GM18870 (cell line): Measurements from ENCODE around the gene NMRK2.
"Not testable (repeated sequence)": the region's sequence is repeated elsewhere in the genome, so short reads cannot be mapped to it uniquely, and the experiment has no call there.

Experiments
- ATAC-seq: cut with Tn5 transposase; IDR thresholded peaks from one replicate; pipeline ENCODE4 v1.9.1; 2021; ENCODE audit warnings: moderate library complexity; ENCODE audit not compliant: unreplicated experiment

NMRK2 gene

DNA sequence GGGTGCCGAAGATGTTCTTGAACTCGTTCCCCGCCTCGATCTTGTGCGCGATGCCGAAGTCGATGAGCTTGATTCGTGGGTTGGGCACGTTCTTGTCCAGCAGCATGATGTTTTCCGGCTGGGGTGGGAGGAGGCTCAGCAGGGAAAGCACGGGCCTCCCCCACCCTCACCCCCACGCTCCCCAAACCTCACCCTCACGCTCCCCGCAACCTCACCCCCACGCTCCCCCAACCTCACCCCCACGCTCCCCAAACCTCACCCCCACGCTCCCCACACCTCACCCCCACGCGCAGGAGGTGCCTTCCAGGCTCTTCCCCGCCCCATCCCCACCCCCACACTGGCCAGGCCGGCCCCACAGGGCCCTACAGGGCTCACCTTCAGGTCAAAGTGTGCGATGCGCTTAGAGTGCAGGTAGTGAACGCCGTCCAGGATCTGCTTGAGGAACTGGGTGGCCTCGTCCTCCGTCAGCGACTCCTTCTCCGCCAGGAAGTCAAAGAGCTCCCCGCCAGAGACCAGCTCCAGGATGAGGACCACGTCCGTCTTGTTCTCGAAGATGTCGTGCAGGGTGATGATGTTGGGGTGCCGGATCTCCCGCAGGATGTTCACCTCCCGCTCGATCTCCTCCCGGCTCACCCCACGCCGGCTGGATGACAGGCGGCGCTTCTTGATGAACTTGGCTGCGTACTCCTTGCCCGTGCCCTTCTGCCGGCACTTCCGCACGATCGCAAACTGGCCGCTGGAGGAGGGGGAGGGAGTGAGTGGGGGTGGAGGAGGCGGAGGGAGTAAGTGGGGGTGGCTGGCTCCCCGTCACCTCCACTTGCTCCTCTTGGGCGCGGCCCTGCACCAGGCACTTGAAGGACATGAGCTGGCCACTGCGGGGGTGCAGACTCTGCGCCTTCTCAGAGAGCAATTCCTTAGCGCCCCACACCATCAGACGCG lies 31.7 kb downstream of the NMRK2 start:
- ATAC-seq, result no peak

DNA sequence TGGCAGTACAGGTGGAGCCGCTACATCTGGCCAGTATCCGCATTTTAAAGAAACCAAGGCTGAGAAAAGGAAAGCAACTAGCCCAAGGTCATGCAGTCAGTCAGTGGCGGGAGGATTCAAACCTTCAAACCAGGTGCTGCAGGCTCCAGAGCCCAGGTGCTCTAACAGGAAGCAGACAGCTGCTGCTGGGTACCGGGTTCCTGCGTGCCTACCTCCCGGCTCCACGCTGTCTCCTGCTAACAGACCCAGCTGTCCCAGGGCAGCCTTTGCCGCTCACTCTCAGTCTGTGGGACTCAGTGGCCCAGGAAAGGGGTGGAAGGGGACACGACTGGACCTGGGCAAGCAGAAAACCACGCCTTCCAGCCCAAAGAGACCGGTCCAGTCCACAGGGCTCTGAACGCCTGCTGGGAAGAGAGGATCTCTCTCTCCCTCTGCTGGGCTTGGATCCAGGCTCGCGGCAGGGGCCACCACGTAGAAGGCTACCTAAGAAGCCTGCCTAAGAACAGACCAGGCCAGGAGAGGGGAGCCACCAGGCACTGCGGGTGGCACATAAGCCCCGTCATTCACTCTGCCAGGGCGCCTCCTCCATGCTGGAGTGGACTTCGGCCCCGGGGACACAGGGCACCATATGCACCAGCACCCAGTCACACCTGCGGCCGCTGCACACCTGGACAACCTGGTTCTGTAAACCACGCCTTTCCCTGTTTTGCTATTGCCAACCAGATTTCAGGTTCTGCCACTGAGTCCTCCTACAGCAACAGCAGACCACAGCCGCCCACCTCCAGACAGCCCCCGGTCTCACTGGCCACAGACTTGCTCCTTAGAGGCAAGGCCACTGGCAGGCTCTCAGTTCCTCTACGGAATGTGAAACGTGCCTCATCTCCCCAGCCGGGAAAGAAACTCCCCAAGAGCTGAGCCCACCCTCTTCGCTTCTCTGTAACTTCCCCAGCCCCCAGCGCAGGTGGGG lies 33.5 kb downstream of the NMRK2 start:
- no peak for ATAC-seq

DNA sequence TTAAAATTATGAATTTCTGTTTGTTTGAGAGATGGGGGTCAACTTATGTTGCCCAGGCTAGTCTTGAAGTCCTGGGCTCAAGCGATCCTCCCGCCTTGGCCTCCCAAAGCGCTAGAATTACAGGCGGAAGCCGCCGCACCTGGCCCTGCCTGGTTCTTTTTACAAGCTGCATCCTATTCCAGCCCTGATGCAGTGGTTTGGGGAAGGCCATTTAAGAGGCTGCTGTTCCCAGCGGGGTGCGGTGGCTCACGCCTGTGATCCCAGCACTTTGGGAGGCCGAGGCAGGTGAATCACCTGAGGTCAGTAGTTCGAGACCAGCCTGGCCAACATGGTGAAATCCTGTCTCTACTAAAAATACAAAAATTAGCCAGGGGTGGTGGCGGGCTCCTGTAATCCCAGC lies 35.1 kb downstream of the NMRK2 start:
- not testable (repeated sequence) for ATAC-seq

DNA sequence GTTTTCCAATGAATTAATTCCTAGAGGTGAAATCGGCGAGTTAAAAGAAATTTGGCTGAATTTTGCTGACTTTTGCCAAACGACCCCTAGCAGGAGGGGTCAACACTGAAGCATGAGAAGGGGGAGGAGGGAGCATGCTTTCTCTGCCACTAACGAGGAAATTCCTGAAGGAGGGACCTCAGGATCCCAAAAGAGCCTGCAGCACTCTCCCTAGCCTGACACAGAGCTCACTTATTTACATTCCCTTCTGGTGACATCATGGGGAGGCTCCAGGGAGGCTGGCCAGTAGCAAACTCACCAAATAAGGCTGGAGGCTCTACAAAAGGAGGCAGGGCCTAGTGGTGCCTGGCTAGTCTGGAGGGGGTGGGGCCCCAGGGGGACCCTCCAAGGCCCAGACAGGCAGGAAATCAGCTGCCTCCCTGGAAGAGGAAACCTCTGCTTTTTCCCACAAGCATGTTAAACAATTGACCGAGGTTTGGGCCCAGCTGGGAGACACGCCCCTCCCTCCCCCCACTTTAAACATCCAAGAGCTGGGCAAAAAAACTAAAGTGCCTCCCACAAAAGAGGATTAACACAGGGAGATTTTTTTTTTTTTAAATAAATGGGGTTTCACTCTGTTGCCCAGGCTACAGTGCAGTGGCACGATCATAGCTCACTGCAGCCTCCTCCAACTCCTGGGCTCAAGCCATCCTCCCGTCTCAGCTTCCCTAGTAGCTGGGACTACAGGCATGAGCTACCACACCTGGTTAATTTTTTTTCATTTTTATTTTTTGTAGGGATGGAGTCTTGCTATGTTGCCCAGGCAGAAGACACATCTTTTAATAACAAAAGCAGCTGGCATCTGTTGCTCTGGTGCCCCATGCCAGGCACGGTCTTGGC lies 35.9 kb downstream of the NMRK2 start:
- no peak for ATAC-seq

DNA sequence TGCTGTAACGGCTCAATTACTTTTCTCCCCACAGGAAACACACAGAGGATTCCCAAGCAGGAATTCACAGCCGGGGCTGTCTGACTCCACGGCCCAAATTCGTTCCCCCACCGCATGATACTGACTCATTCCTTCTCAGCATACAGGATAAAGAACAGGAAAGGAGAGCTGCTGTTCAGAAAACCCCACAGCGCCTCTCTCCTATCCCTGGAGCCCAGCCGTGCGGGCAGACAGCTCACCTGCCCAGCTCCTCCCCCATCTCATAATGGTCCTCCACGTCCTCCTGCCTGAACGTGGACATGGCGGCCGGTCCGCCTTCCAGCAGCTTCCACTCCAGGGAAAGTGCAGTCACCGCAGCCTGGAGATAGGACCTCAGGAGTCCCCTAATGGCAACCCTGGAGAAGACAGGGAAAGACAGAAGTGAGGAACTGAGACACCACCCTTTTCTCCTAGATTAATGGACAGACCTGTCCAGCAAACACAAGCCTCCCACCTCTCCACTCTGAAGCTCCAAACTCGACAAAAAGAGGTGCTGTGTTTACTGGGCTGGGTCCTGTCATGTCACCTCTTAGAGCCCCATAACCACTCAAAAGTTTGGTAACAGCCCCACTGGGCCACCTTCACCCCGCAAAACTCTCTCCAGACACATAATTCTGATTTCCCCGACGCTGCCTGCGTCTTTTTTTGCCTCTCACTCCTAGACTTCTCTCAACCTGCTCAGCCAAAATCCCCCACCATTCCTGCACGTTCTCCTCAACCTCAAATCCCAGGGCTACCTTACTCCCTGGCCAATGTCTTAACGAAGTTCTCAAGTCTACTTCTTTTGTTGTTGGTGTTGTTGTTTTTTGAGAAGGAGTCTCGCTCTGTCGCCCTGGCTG lies 36.8 kb downstream of the NMRK2 start:
- no peak for ATAC-seq

DNA sequence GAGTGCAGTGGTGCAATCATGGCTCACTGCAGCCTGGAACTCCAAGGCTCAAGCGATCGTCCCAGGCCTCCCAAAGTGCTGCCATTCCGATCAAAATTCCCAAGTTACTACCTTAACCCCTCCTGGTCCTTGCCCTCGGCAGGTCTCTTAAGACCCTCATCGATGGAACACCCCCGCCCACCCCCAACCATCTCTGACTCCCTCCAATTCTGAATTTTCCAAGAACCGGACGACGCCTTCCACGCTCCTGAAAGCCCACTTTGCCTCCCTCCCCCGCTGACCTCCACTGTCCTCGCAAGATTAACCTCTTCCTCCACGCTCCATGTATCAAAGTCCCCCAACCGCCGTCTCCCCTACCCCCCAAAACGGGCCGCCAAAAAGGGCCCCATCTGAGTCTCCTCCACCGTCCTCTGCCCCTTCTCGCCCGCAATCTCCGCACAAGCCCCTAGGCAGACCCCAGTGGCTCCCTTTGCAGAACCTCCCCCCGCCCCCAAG lies 37.5 kb downstream of the NMRK2 start:
- ATAC-seq, result no peak

DNA sequence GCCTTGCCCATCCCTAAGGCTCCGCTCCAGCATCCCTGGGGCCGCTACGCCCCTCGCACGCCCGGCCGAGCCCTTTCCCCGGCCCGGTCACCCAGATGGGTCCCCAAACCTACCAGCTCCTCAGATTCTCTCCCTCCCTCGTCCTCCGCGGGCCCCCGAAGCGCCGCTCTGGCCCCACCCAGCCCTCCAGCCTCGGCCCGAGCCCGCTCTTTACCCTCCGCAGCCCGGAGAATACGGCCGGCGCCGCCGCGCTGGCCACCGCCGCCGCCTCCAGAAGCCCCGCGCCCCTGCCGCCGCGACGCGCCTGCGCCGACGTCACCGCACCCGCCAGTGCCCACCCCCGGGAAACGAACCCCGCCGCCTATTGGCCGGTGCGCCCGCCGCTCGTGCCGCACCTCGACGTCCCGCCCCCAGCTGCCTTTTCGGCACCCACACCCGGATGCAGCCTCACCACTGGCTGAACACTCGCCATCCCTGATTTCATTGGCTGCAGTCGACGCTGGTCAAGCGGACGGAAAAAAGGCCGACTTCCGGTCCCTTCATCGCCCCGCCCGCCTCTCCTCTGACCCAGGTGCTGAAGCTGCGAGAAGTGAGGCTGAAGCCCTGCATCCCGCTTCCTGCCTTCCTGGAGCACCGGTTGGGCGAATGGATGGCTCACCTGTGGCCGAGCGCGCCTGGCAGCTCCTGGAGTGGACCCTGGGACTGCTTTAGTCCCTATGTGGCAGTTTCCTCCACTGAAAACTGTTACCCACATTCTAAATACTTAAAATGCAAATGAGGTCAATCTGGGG lies 38.1 kb downstream of the NMRK2 start, which contains the start of gene DAPK3:
Gene DAPK3 (minus strand): TSS at position 292 of the 791 bp plus-strand sequence. CDS start 1,364 bp downstream, outside the sequence.
- peak; percentile 72 for ATAC-seq

DNA sequence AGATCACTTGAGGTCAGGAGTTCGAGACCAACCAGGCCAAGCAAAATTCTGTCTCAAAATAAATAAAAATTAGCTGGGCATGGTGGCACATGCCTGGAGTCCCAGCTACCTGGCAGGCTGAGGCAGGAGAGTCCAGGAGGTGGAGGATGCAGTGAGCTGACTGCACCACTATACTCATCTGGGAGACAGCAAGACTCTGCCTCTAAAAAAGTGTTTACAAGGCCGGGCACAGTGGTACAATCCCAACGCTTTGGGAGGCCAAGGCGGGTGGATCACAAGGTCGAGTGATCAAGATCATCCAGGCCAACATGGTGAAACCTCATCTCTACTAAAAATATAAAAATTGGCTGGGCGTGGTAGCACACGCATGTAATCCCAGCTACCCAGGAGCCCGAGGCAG lies 42.3 kb downstream of the NMRK2 start:
- no peak for ATAC-seq

DNA sequence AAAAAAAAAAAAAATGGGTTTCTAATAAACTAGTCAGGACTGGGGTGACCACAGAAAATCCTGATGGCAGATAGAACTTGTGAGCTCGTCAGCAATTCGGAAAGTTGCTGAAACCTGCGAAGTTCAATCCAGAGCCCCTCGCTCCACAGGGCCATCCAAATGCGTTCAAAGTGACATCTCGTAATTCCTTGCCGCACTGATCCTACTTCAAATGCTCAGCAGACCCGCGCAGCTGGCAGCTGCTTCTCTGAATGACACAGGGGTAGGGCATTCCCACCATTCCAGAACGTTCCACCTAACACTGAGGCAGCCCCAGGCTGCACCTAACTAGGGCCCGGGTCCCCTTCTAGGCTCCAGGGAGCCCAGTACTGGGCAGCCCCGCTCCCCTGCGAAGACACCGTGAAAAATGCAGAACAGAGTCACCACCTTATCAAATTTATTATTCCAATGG lies 42.8 kb downstream of the NMRK2 start:
- ATAC-seq, result no peak

DNA sequence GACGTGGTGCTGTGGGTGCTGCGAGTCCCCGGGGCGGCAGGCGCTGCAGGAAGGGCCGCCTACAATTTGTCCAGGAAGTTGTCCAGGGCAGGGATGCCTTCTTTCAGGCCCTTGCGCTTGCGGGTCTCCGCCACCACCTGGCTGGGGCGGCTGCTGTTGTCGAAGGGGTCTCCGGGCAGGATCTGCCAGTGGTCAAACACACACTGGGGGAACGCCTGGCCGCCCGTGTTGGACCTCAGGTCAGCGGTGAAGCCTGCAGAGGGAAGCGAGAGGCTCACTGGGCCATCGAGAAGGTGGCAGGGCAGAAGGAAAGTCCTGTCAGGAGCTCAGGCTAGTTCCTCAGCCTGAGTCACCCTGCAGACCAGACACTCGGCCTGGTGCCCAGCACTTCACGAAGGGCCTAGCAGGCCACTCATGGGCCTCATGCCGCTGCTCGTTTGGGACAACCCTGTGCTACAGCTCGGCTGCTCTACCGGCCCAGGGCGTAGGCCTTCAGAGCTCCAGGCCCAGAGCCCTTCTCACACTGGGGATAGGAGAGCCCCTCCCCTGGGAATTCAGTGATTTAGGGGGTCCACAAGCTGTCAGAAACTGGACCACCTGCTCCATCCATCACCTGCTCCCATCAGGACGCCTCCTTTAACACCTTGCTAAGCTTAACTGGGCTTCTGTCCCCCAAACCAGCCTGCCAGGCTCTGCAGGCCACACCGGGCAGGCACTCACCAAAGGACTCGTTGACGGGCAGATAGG lies 43.8 kb downstream of the NMRK2 start:
- no peak for ATAC-seq

DNA sequence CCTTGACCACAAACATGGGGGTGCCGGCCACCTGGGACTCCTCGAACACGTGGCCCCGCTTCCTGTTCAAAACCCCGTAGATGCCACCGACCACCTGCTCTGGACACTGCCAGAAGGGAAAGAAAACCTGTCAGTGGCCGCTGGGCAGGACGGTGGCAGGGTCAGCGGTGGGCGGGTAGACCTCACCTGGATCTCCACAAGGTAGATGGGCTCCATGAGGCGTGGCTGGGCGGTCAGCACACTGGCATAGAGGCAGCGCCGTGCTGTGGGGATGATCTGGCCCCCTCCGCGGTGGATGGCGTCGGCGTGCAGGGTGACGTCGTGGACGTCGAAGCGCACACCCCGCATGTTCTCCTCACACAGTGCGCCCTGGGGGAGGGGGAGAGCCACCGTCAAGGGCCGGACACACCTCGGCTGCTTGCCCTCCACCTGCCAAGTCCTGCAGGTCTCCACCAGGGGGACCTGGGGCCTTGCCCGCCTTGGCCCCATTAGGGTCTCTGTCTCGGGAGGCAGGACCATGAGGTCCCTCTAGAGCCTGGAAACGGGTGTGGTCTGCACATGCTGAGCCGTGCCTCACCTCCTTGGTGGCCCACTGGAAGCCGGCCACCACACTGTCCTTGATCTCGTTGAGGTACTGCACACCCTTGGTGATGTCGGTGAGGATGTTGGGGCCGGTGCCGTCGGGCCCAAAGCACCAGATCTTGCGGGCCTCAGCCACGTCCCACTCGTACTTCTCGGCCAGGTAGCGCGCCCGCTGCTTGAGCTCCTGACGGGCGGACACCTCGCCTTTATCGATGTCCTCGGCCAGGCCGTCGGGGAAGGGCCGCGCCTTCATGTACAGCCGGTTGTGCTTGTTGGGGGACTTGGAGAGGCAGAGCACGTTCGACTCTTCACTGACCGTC lies 44.6 kb downstream of the NMRK2 start:
- ATAC-seq, result no peak

DNA sequence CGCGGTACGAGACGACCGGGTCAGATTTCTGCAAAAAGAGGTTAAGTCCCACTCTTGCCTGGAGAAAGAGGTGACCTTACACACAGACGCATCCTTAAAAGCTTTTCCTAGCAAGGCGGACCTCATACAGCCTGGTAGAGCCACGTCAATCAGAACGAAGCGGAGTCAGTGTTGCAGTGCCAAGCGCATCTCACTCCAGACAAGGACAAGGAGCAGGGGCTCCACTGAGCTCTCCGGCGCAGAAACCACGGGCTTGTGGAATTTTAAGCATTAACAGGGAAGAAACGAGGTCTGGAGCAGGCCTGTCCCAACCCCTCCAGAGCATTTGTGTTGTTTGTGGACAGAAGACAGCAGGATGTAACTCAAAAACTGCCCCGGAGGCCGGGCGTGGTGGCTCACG lies 45.3 kb downstream of the NMRK2 start:
- ATAC-seq, result no peak

DNA sequence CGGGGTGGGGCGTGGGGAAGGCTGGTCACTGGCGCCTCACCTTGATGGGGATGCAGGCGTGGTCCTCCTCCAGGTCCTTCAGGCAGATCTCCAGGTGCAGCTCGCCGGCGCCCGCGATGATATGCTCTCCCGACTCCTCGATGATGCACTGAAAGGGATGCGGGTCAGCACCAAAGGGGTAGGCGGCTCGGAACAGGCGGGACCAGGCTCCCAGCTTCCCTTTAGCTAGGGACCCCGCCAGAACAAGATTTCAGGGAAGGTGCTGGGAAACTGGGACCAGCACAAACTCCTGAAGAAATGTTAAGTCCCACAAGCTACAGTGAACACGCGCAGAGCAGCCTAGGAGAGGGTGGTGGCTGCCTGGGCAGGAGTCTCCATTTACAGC lies 46.4 kb downstream of the NMRK2 start:
- no peak for ATAC-seq

DNA sequence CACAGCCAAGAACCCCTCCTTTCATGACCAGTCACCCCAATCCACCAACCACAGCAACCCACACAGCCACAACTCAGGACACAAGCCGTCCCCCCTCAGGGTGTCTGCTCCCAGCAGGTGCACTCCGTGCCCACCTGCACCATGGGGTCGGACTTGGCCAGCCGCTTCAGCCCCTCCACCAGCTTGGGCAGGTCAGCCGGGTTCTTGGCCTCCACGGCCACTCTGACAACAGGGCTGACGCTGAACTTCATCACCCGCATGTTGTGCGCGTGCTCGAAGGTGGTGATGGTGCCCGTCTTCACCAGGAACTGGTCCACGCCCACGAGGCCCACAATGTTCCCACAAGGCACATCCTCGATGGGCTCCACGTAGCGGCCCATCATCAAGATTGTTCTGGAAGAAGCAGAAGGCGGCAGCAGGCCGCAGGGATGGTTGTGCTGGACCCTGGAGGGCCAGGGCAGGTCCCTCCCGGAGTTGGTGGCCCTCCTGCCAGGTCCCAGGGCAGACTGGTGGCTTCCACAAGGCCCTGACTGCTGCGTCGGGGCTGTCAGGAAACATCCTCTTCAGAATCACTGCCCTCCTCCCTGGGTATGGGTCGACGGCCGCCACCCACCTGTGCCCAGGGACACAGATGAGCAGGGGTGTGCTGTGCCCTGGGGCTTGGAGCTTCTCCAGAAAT lies 46.9 kb downstream of the NMRK2 start:
- no peak for ATAC-seq

DNA sequence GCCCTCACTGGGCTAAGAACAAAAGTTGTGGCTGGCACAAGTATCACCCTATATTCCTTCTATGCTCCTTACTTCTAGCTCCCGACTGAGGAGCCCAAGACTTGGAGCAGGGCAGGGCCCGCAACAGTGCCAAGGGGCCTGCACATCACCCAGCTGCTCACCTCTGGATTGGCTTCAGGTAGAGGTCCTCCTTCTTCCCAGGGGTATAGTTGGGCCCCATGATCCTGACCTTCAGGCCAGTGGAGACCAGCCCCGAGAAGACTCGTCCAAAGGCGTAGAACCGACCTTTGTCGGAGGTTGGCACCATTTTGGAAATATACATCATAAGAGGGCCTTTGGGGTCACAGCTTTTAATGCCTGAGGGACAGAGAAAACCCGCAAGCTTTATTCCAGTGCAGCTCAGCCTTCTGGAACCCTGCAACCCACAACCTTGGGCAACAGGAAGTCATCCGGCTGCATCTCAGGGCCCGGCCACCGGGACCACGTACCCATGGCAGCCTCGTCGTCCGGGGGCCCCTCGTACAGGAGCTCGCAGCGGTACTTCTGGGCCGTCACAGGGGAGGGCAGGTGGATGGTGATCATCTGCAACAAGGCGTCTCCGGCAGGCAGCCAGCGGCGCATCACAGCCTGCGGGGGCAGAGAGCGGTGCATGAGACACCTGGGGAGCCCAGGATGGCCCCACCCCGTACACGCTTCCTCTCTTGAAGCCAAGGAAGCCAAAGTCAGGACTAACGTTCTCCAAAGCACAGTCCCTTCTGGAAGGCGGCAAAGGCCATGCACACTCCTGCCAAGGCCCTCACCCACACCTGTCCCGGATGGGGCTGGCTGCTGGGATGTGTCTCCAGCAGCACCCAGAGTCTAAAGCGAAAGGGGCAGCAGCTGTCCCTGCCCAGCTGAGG lies 47.7 kb downstream of the NMRK2 start:
- no peak for ATAC-seq
